ENCODE results near the gene PNPLA6.

DNA sequence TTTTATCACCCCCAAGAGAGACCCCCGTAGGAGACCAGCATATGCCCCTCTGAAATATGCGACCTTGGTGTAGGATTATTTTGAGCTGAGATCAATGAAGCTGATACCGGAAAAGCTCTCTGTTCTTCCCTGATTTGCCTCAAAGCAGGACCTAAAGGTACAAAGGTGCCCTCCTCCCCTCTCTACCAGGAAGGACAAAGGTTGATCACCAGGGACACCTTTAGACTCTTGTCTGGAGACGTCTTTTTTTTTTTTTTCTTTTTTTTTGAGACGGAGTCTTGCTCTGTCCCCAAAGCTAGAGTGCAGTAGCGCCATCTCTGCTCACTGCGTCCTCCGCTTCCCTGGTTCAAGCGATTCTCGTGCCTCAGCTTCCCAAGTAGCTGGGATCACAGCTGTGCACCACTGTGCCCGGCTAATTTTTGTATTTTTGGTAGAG lies 45.9 kb upstream of the PNPLA6 start:
- TF ChIP-seq, protein P1, sequence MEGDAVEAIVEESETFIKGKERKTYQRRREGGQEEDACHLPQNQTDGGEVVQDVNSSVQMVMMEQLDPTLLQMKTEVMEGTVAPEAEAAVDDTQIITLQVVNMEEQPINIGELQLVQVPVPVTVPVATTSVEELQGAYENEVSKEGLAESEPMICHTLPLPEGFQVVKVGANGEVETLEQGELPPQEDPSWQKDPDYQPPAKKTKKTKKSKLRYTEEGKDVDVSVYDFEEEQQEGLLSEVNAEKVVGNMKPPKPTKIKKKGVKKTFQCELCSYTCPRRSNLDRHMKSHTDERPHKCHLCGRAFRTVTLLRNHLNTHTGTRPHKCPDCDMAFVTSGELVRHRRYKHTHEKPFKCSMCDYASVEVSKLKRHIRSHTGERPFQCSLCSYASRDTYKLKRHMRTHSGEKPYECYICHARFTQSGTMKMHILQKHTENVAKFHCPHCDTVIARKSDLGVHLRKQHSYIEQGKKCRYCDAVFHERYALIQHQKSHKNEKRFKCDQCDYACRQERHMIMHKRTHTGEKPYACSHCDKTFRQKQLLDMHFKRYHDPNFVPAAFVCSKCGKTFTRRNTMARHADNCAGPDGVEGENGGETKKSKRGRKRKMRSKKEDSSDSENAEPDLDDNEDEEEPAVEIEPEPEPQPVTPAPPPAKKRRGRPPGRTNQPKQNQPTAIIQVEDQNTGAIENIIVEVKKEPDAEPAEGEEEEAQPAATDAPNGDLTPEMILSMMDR (IDR thresholded peaks at IDR 0.05; ENCODE audit: low read depth, low read length) = no peak
- TF ChIP-seq EZH2phosphoT487 (IDR thresholded peaks at IDR 0.05; ENCODE audit: low read depth) = no peak
